GM10847 (cell line): ENCODE data around the gene TMEM200C.

Experiments used
- POLR2A ChIP-seq: IDR thresholded peaks from 2 replicates; pipeline ENCODE4 v1.6.1; 2011; ENCODE audit not compliant: insufficient read length; ENCODE audit errors: extremely low read depth

Gene TMEM200C

GRCh38 chr18:5895299-5895875 is at the start of gene TMEM200C:
Gene TMEM200C, minus strand, starts transcription at chr18:5895522. Its CDS starts 3,459 bp downstream, at chr18:5892063.
- no peak for TF ChIP-seq POLR2A

- TF ChIP-seq POLR2A = no peak
These were observed 49.1 kb upstream of the TMEM200C start for GRCh38 chr18:5944448-5944847.

- TF ChIP-seq POLR2A = no peak
These were observed 48.2 kb upstream of the TMEM200C start for GRCh38 chr18:5943514-5943913.

DNA sequence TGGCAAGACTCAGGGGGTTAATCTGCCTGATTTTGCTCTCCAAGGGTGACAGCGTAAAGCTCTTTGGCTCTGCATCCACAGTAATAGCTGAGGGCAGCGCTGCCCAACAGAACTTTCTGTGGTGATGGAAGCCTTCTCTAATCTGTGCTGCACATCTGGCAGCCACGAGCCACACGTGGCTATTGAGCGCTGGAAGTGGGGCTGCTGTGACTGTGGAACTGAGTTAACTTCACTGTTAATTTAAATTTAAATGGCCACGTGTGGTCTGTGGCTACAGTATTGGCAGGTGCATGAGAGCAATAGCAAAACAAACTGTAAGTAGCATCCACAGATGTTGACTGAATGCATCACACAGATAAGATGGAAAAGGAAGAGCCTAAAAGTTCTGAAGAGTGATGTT is 47.3 kb upstream of the TMEM200C start:
- no peak for TF ChIP-seq POLR2A

GRCh38 chr18:5941890-5942289 is 46.6 kb upstream of the TMEM200C start:
- no peak for TF ChIP-seq POLR2A

GRCh38 chr18:5939801-5940667 is 44.7 kb upstream of the TMEM200C start:
- no peak for TF ChIP-seq POLR2A

DNA sequence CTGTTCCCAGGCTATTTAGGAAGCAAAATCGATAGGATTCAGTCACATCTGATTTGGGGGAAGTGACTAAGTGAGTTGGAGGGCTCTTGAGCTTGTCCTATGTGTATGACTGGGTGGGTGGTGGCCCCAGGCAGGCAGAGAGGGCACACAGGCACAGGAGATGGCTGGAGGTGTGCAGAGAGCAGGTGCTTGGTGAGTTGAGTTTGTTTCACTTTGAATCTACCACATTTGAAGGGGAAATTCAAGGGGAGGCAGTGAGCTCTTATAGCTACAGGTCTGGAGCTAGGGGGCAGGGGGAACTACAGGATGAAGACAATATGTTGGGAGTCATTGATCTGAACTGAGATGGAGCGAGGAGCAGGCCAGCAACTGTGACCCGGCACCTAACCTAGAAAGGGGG is 42.5 kb upstream of the TMEM200C start:
- no peak for TF ChIP-seq POLR2A

- no peak for TF ChIP-seq POLR2A
These were observed 41.8 kb upstream of the TMEM200C start for GRCh38 chr18:5937121-5937520.

DNA sequence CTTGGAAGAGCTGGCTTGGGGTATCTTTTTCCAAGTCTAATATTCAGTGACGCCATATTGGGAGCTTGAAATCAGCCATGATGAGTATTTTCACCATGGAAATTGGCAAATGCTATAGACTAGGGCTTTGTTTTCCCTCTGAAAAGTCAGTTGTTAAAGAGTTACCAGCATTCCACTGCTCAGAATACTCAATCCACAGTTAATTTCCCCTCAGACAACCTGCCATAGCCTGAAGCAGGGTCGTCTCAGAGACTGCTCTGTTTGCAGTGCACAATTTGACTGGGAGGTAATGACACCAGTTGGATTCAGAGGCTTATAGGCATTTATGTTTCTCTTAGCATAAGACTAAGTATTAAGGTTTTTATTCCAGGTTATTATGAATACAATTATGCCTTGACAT is 35.5 kb upstream of the TMEM200C start:
- TF ChIP-seq POLR2A = no peak

DNA sequence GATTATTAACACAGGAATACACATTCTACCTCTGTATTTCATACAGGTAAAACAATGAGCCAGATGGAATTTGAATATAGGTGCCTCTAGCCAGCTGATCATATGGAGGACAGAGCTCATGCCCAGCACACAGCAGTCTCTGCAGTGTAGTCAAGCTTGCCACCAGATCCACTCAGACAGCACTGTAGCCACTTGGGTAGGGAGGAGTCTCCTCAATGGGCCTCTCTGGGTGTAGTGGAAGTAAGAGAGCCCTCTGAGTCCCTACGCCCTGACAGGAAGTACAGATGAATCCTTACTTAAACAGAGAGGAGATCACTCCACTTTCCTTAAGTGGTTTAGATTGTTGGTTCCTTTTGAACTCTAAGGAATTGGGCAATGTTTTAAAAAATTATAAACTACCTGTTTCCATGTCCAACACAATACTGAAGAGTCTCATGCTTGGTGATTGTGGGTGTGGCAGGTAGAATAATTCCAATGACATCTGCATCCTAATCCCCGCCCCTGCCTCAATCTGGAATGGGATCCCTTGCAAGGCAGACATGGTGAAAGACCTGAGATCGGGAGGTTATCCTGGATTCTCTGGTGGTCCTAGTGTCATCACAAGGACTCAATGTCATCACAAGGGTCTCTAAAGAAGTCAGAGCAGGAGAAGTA is 23.0 kb upstream of the TMEM200C start:
- TF ChIP-seq POLR2A = no peak

GRCh38 chr18:5914951-5915350 is 19.6 kb upstream of the TMEM200C start:
- TF ChIP-seq POLR2A = no peak

- no peak for TF ChIP-seq POLR2A
These were observed 18.7 kb upstream of the TMEM200C start for GRCh38 chr18:5914016-5914415.

DNA sequence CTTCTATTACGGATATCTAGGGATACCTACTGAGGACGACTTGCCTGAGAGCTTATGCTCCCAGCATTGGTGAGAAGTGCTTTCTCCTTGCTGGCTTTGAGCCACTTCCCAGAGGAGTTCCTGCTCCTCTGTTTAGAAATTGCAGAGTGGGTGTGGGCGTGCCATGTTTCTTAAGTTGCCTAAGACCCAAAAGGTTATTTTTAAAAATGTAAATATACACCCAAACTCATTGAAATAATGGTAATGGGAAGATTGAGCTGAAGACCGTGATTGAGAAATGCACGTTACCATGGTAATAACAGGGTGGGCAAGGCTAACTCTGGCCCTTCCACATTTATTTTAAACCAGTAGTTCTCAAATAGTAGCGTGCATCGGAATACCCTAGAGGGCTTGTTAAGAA is 17.2 kb upstream of the TMEM200C start:
- TF ChIP-seq POLR2A = no peak

DNA sequence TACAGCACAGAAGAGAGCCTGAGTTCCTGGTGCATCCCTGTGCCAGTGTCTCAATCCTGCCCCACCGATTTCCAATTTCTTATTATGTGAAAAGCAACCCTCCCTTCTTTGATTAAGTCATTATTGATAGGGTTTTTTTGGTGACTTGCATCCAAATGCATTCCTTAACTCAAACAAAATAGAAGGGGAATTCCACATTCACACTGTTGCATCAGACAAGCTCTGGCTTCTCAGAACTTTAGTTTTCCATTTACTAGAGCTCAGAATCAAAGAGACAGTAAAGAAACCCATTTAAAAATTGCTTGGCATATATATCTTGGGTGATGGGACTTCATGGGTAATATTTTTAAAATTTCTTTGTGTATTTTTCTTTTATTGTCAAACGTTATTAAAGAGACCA is 13.8 kb upstream of the TMEM200C start:
- TF ChIP-seq POLR2A = no peak

GRCh38 chr18:5903386-5903785 is 8.1 kb upstream of the TMEM200C start:
- TF ChIP-seq POLR2A = no peak

DNA sequence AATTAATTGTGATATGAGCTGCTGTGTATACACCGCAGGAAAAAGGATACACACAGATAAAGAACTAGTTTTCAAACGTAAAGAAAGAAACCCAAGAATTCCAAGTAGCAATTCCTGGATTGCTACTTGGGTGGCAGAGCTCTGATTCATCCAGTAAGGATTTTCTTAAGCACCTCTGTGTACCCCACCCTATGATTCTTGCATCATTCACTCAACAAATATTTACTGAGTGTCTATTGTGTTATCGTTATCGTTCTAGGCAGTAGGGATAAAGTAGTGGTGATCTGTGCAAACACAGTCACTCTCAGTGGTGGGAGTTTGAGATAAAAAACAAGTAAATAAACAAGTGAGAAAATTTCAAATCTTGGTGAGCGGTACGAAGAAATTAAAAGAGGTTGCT is 4.9 kb upstream of the TMEM200C start:
- no peak for TF ChIP-seq POLR2A
